Measurements from ENCODE around the gene PRPF8.
"Not testable (repeated sequence)": the region's sequence is repeated elsewhere in the genome, so short reads cannot be mapped to it uniquely, and the experiment has no call there.

Gene PRPF8

GRCh38 chr17:1716076-1716911 is 31.6 kb upstream of the PRPF8 start:
- DNase-seq: peak; percentile 99

DNA sequence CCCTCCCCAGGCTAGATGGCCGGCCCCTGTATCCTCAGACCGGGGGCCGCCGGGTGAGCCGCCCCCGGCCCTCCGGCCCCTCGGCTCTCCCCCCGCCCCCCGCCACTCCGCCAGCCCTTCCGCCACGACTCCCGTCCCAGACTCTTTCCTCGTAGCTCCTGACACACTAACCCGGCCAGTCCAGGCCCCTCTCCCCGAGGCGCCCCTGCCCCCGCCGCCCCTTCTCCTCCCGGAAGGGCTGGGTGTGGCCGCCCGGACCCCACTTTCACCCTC is 31.1 kb upstream of the PRPF8 start:
- DNase-seq: no peak

- peak; percentile 45 for DNase-seq
Measured at GRCh38 chr17:1714980-1715802, 30.5 kb upstream of the PRPF8 start.

- DNase-seq: no peak
Measured at GRCh38 chr17:1714427-1714979, 29.8 kb upstream of the PRPF8 start.

GRCh38 chr17:1713878-1714426 is 29.3 kb upstream of the PRPF8 start:
- DNase-seq: no peak

DNA sequence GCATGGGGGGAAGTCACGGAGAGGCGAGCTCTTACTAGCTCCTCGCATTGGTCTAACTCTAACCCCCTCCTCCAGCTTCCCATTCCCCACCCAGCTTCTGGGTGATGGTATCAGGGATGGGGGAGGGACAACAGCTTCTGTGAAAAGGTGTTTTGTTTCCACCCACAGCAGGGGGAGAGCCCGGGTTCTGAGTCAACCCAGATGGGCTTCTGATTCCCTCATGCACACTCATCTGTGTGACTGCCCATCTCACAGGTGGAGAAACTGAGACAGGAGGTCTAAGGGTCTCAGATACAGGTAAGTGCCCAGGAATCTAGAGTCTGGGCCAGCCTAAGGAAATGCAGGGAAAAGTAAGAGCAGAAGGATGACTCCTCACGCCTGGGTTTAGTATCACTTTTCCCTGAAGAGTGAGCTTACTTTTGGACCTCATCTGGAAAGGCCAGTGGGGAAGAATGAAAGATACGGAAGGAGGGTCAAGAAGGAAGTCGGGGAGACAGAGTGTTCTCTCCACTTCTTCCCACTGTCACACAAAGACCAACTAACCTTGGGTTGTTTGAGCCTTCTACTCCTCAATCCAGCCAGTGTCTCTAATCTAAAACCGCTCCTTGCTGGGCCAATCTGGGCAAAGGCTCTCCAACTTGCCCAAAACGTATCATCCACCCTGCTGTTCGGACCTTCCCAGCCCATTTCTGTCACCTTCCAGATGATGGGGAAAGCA is 28.7 kb upstream of the PRPF8 start:
- no peak for DNase-seq

GRCh38 chr17:1712271-1712670 is 27.6 kb upstream of the PRPF8 start:
- DNase-seq: no peak

- no peak for DNase-seq
Measured at GRCh38 chr17:1711804-1712203, 27.1 kb upstream of the PRPF8 start.

- no peak for DNase-seq
Measured at GRCh38 chr17:1710807-1711553, 26.3 kb upstream of the PRPF8 start.

DNA sequence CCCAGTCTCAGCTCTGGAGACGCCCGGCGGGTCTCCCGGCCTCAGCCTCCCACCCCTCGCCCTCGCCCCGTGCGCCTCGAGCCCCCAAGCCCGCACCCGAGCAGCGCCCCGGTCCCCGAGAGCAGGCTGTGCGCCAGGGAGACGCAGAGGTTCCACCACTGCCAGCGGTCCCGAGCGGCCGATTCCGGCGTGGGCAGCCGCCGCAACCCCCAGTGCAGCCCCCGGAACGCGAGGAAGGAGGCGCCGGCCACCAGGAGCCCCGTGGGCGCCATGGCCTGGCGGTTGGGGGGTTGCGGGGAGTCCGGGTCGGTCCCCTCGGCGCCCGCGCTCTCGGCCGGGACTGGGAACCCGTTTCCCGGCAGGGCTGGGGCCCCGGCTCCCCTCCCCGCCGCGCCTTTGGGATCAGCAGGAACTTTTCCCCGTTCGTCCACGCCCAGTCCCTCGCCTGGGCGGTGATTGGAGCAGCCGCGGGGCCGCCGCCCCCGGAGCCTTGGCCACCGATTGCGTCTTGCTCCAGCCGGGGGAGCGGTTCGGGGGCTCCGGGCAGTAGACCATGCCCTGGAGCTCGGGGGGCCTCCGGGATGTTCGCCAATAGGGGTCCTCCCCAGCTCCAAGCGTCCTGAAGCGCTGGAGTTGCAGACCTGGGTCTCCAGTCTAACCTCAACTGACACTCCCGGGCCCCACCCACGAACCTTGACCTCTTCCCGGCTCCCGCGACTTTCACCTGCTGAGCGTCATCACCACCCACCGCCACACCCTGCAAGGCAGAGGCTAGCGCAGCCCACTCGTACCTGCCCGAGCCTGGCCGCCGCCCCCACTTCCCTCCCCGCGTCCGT is 25.5 kb upstream of the PRPF8 start, which contains the start of gene TLCD2:
TSS of gene TLCD2 (minus strand) at position 407 of the 836 bp plus-strand sequence. CDS start at position 272, 135 bp downstream.
- DNase-seq: no peak

- DNase-seq: no peak
Measured at GRCh38 chr17:1709403-1709951, 24.8 kb upstream of the PRPF8 start.

- not testable (repeated sequence) for DNase-seq
Measured at GRCh38 chr17:1708791-1709346, 24.2 kb upstream of the PRPF8 start.

GRCh38 chr17:1707107-1707506 is 22.4 kb upstream of the PRPF8 start:
- DNase-seq: no peak

- DNase-seq: no peak
Measured at GRCh38 chr17:1705004-1705403, 20.3 kb upstream of the PRPF8 start.

GRCh38 chr17:1703063-1703462 is 18.4 kb upstream of the PRPF8 start:
- no peak for DNase-seq

DNA sequence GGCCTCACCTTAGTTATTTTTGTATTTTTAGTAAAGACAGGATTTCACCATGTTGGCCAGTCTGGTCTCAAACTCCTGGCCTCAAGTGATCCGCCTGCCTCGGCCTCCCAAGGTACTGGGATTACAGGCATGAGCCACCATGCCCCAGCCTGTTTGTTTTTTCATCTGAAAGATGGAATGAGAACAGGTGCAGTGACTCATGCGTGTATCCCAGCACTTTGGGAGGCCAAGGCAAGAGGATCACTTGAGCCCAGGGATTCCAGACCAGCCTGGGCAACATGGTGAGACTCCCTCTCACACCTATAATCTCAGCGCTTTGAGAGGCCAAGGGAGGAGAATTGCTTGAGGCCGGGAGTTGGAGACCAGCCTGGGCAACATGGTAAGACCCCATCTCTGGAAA is 15.2 kb upstream of the PRPF8 start:
- not testable (repeated sequence) for DNase-seq

DNA sequence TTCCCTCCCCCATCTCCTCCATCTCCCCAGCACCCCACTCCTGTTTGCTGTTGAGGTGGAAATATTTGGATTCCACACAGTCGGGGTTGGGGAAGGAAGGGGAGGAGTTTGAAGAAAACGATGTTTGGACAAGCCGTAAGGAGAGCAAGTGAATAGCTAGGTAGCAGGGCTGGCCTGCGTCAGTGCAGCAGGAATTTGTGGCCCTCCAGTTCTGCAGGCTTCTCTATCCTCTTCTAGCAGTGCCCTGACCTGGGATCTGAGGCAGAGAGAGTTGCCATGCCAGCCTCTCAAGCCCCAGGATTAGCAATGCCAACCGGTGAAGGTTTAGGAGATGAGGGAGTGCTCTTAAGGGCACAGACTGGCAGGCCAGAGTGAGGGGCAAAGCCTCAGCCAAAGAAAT is 13.0 kb upstream of the PRPF8 start:
- DNase-seq: no peak

- DNase-seq: no peak
Measured at GRCh38 chr17:1695365-1695764, 10.7 kb upstream of the PRPF8 start.

DNA sequence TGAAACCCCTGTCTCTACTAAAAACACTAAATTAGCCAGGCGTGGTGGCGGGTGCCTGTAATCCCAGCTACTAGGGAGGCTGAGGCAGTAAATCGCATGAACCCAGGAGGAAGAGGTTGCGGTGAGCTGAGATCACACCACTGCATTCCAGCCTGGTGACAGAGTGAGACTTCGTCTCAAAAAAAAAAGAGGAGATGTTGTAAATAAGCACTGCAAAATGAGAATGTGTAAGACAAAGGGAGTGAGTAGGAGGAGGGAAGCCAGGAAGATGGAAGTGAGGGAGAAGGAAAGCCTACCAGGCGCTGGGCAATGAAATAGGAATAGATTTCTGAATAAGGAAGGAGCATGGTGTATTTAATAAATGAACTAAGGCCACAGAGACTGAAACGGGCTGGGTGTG is 8.7 kb upstream of the PRPF8 start:
- no peak for DNase-seq

GRCh38 chr17:1690544-1691221 is 6.0 kb upstream of the PRPF8 start:
- no peak for DNase-seq

Measured in RPMI8226 (cell line).